Endothelial cell of umbilical vein (primary cell): ENCODE measurements around the gene GALNT13. TPM values are rescaled to one million over a fixed set of nuclear protein-coding genes. Genes with fewer than 3 reads are reported as not detected.

Experiments used
- BruUV-seq: library from RNA; stranded (reverse); fragments of 400-500 nt; replicated peaks from 2 replicates; lab custom pipeline; 2021; lab: Mats Ljungman, UMichigan
- CTCF ChIA-PET: fragments of 300-600, 350-600 bp; sonication (Branson Sonifier 250); formaldehyde crosslinking; loops from one replicate; lab custom pipeline; 2021; ENCODE audit warnings: antibody characterized with exemption, inconsistent platforms; lab: Charles Lee
- POLR2A ChIA-PET: fragments of 300-600, 350-600 bp; sonication (Branson Sonifier 250); formaldehyde crosslinking; loops from one replicate; lab custom pipeline; 2021; ENCODE audit warnings: antibody characterized with exemption, inconsistent platforms; lab: Charles Lee
- DNase-seq: peaks from one replicate; pipeline ENCODE4 v3.0.0-alpha.2; 2011; ENCODE audit warnings: low read depth, low spot score
- FAIRE-seq: peaks from 2 replicates; lab custom pipeline; 2011; peaks lifted over from hg19 to GRCh38; lab: Jason Lieb, UNC
- H2AFZ ChIP-seq: 2 replicates; pipeline ENCODE4 v1.6.0; 2012; ENCODE audit warnings: low read depth, low read length, control low read depth, inconsistent platforms
- H3K27ac ChIP-seq: 2 replicates; pipeline ENCODE4 v1.5.1; 2011; ENCODE audit warnings: low read depth, mild to moderate bottlenecking, control low read depth, low read length, moderate library complexity; ENCODE audit not compliant: insufficient read depth
- H3K27me3 ChIP-seq, 2 experiments: 2 replicates each; pipeline versions ENCODE4 v1.6.0 to v1.6.1; 2011; ENCODE audit warnings: low read length in 2 of 2, mixed read lengths in 1 of 2; ENCODE audit not compliant: control insufficient read depth in 2 of 2, insufficient read depth in 2 of 2
- H3K36me3 ChIP-seq, 2 experiments: 2 replicates in 1 of 2; 3 replicates in 1 of 2; pipeline ENCODE4 v1.5.1; 2011; ENCODE audit warnings: low read length in 2 of 2, mild to moderate bottlenecking in 1 of 2, moderate library complexity in 1 of 2; ENCODE audit not compliant: control insufficient read depth in 2 of 2, insufficient read depth in 2 of 2; ENCODE audit errors: extremely low read depth in 1 of 2
- H3K4me1 ChIP-seq: 3 replicates; pipeline ENCODE4 v1.5.1; 2011; ENCODE audit warnings: mild to moderate bottlenecking, low read length; ENCODE audit not compliant: control insufficient read depth, insufficient read depth; ENCODE audit errors: extremely low read depth
- H3K4me2 ChIP-seq: 2 replicates; pipeline ENCODE4 v1.6.1; 2011; ENCODE audit warnings: low read length, control low read depth, mixed read lengths; ENCODE audit not compliant: insufficient read depth
- H3K4me3 ChIP-seq, 3 experiments: fragments of 200-600 bp in 1 of 3; sonication (generic), shearing (Covaris generic) in 1 of 3; replicated peaks in 1 of 3; 2 replicates each; pipeline ENCODE4 v1.5.1; 2011 to 2016; ENCODE audit warnings: control low read depth in 3 of 3, low read length in 3 of 3, mild to moderate bottlenecking in 2 of 3, inconsistent platforms in 1 of 3, low read depth in 1 of 3, moderate library complexity in 1 of 3; ENCODE audit not compliant: insufficient read depth in 1 of 3
- H3K79me2 ChIP-seq: 2 replicates; pipeline ENCODE4 v1.6.0; 2012; ENCODE audit warnings: low read length, inconsistent platforms; ENCODE audit not compliant: control insufficient read depth, insufficient read depth
- H3K9ac ChIP-seq: replicated peaks from 2 replicates; pipeline ENCODE3; 2011; ENCODE audit warnings: low read length, control low read depth; ENCODE audit not compliant: insufficient read depth; ENCODE audit errors: extremely low read depth
- H3K9me1 ChIP-seq: replicated peaks from 3 replicates; pipeline ENCODE4 v1.6.0; 2011; ENCODE audit warnings: mild to moderate bottlenecking, low read length; ENCODE audit not compliant: control insufficient read depth, insufficient read depth; ENCODE audit errors: extremely low read depth
- H3K9me3 ChIP-seq: replicated peaks from 2 replicates; pipeline ENCODE4 v1.5.1; 2012; ENCODE audit warnings: low read length, inconsistent platforms; ENCODE audit not compliant: control insufficient read depth, insufficient read depth
- H4K20me1 ChIP-seq: replicated peaks from 2 replicates; pipeline ENCODE3; 2011; ENCODE audit warnings: mild to moderate bottlenecking, low read length; ENCODE audit not compliant: control insufficient read depth, insufficient read depth; ENCODE audit errors: extremely low read depth
- EZH2 ChIP-seq: IDR thresholded peaks from 2 replicates; pipeline ENCODE4 v1.6.1; 2012; ENCODE audit warnings: borderline replicate concordance, low read depth, mild to moderate bottlenecking, moderate library complexity, low read length, inconsistent platforms; ENCODE audit not compliant: severe bottlenecking
- GATA2 ChIP-seq: IDR thresholded peaks from 2 replicates; pipeline ENCODE4 v1.7.0; 2011; ENCODE audit warnings: low read depth, mild to moderate bottlenecking, moderate library complexity, mixed read lengths, low read length; ENCODE audit not compliant: insufficient read length, insufficient read depth
- JUN ChIP-seq: IDR thresholded peaks from 2 replicates; pipeline ENCODE4 v1.6.1; 2011; ENCODE audit warnings: borderline replicate concordance, low read depth; ENCODE audit not compliant: insufficient read length, insufficient read depth
- POLR2A ChIP-seq: IDR thresholded peaks from 2 replicates; pipeline ENCODE4 v1.6.1; 2012; ENCODE audit warnings: low read depth, mild to moderate bottlenecking, control low read depth, low read length
- POLR2AphosphoS5 ChIP-seq: IDR thresholded peaks from 2 replicates; pipeline ENCODE4 v1.6.1; 2012; ENCODE audit warnings: low read depth, mild to moderate bottlenecking, control low read depth, low read length, moderate library complexity; ENCODE audit not compliant: insufficient read depth
- dilution Hi-C: fragments of 300-500 bp; cut with MboI; formaldehyde crosslinking; loops from one replicate; pipeline ENCODE4 v1.15.0; 2019; ENCODE audit warnings: low sequenced_read_pairs; ENCODE audit not compliant: extremely low pct_ligation_motif_present
- intact Hi-C: fragments of 100-400 bp; cut with micrococcal nuclease; formaldehyde crosslinking; loops from one replicate; pipeline ENCODE4 v1.10.0; 2022
- polyA plus RNA-seq, 4 experiments: library from polyadenylated mRNA; depleted of rRNA in 3 of 4; stranded (reverse) in 3 of 4; unstranded in 1 of 4; fragments of >200 nt; gene quantifications; 2 replicates each; pipeline versions ENCODE4 v1.2.1 to v1.2.3, GENCODE V29; 2011 to 2012; ENCODE audit warnings: missing spikeins in 1 of 4
- total RNA-seq: library from RNA; stranded (reverse); gene quantifications from 2 replicates; pipeline ENCODE4 v1.2.3, GENCODE V29; 2021
- TF ChIP-seq, protein P1 (sequence below), 2 donors: IDR thresholded peaks; 1 replicate in 1 of 2; 2 replicates in 1 of 2; pipeline ENCODE4 v1.5.1; 2011; ENCODE audit warnings: low read length in 2 of 2, mild to moderate bottlenecking in 2 of 2, moderate library complexity in 2 of 2, control low read depth in 1 of 2, inconsistent platforms in 1 of 2, low read depth in 1 of 2; ENCODE audit not compliant: insufficient read depth in 1 of 2; ENCODE audit errors: extremely low read depth in 1 of 2
- TF ChIP-seq, protein P2 (sequence below): IDR thresholded peaks from 2 replicates; pipeline ENCODE4 v1.6.1; 2011; ENCODE audit not compliant: insufficient read depth, insufficient read length

Gene GALNT13
- total and polyA plus RNA-seq, 2 donors (not counting 3 experiments of a cell fraction or from before 2014, with no cell fraction given), result 0.06 TPM; not detected in 1

DNA sequence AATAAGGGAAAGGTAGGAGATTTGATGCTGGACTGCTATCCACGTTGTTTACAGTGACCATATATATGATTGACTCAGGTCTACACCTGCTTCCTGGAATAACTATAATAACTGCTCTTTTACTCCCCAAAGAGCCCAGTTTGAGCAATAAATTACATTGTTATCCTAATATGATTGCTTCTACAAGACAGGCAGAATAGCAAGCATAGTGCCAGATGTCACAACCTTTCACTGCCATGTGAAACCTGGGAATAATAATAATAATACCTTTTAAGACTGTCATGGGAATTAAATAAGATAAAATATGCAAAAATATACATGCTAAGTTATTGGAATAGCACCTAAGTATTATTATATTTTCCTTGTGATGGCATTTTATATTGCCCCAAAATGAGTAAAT lies 298.7 kb downstream of the GALNT13 start:
- no peak overlapping the region for H3K4me3 ChIP-seq
- FAIRE-seq (no peak), DNase-seq (no peak)
- ChIA-PET POLR2A (no interaction called here), CTCF (no interaction called here)
- dilution Hi-C loops (no loop called here), intact Hi-C loops (no loop called here)
- no peaks in the 10 kb centered on the region for H3K4me1 ChIP-seq
- H3K27me3 ChIP-seq, result no peaks in the 10 kb centered on the region
- H3K79me2 ChIP-seq, result no peaks in the 10 kb centered on the region
- H3K9me3 ChIP-seq, result no peaks in the 10 kb centered on the region
- no peak overlapping the region for H3K27ac ChIP-seq
- no peaks in the 10 kb centered on the region for H3K36me3 ChIP-seq
- no peaks in the 10 kb centered on the region for H3K9me1 ChIP-seq
- H3K9ac ChIP-seq, result no peak overlapping the region
- no peak overlapping the region for H3K4me2 ChIP-seq
- BruUV-seq, result no TSS peak
- no peaks in the 10 kb centered on the region for H4K20me1 ChIP-seq
- H2AFZ ChIP-seq, result no peak overlapping the region
- TF ChIP-seq JUN, result no peak
- TF ChIP-seq, protein P1, sequence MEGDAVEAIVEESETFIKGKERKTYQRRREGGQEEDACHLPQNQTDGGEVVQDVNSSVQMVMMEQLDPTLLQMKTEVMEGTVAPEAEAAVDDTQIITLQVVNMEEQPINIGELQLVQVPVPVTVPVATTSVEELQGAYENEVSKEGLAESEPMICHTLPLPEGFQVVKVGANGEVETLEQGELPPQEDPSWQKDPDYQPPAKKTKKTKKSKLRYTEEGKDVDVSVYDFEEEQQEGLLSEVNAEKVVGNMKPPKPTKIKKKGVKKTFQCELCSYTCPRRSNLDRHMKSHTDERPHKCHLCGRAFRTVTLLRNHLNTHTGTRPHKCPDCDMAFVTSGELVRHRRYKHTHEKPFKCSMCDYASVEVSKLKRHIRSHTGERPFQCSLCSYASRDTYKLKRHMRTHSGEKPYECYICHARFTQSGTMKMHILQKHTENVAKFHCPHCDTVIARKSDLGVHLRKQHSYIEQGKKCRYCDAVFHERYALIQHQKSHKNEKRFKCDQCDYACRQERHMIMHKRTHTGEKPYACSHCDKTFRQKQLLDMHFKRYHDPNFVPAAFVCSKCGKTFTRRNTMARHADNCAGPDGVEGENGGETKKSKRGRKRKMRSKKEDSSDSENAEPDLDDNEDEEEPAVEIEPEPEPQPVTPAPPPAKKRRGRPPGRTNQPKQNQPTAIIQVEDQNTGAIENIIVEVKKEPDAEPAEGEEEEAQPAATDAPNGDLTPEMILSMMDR (IDR thresholded peaks at IDR 0.05; ENCODE audit: extremely low read depth in 1 of 2, insufficient read depth in 1 of 2, low read depth in 1 of 2, low read length in 2 of 2), result no peak
- no peak for TF ChIP-seq EZH2
- TF ChIP-seq, protein P2, sequence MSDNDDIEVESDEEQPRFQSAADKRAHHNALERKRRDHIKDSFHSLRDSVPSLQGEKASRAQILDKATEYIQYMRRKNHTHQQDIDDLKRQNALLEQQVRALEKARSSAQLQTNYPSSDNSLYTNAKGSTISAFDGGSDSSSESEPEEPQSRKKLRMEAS, result no peak
- no peak for TF ChIP-seq POLR2A
- TF ChIP-seq GATA2, result no peak

DNA sequence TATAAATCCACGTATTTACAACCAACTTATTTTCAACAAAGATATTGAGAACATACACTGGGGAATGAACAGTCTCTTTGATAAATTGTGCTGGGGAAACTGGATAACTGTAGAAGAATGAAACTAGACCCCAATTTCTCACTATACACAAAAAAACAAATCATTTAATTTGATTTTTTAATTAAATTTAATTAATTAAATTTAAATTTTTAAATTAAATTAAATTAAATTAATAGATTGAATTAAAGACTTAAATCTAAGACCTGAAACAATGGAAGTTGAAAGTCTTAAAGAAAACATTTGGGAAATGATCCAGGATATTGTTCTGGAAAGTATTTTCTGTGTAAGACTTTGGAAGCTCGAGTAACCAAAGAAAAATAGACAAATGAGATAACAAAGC lies 301.4 kb downstream of the GALNT13 start:
- H3K9me3 ChIP-seq, result no peaks in the 10 kb centered on the region
- H2AFZ ChIP-seq, result no peak overlapping the region
- no peak overlapping the region for H3K27ac ChIP-seq
- CTCF ChIA-PET, result no interaction called here
- intact Hi-C loops, result no loop called here
- POLR2A ChIA-PET, result no interaction called here
- TF ChIP-seq GATA2, result no peak
- TF ChIP-seq POLR2AphosphoS5, result no peak
- TF ChIP-seq, protein P2, result no peak
- TF ChIP-seq JUN, result no peak
- FAIRE-seq (no peak), DNase-seq (no peak)
- no peaks in the 10 kb centered on the region for H3K4me1 ChIP-seq
- H3K4me2 ChIP-seq, result no peak overlapping the region
- no peaks in the 10 kb centered on the region for H3K36me3 ChIP-seq
- H3K4me3 ChIP-seq, result no peak overlapping the region
- H4K20me1 ChIP-seq, result no peaks in the 10 kb centered on the region
- H3K9me1 ChIP-seq, result no peaks in the 10 kb centered on the region
- H3K27me3 ChIP-seq, result no peaks in the 10 kb centered on the region
- BruUV-seq, result no TSS peak
- dilution Hi-C loops, result no loop called here
- no peaks in the 10 kb centered on the region for H3K79me2 ChIP-seq
- H3K9ac ChIP-seq, result no peak overlapping the region
